Breast epithelium (tissue), 3 donors: Measurements from ENCODE around the gene LRRC74B.

ENCODE experiments used
- CTCF ChIP-seq, 3 donors: fragments of 450-650 bp; IDR thresholded peaks; one replicate each; pipeline ENCODE4 v1.5.1; 2016 to 2017; ENCODE audit warnings: antibody characterized with exemption in 3 of 3, mild to moderate bottlenecking in 3 of 3, moderate library complexity in 3 of 3
- POLR2A ChIP-seq: fragments of 450-650 bp; IDR thresholded peaks from one replicate; pipeline ENCODE4 v1.6.1; 2016; ENCODE audit warnings: antibody characterized with exemption, mild to moderate bottlenecking, moderate library complexity

DNA sequence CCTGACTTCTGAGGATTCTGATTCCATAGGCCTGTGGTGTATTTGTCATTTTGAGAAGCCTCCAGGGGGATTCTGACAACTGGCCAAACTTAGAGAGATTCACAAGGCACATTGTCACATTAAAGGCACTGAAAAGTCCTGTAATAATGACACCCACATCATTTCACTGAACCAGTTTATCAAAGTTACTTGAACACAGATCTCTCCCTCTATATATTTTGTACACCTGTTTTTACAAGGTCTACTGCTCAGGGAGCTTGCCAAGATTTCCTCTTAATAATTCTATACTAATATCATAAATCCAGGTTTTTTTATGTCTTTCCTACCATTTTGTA is 50.0 kb downstream of the LRRC74B start:
- TF ChIP-seq POLR2A (no peak), CTCF (IDR thresholded peaks at IDR 0.05) (no peak)
